Astrocyte (in vitro differentiated cells and primary cell): ENCODE data around the gene GALNT17.

ENCODE experiments used
- EZH2 ChIP-seq: IDR thresholded peaks from 2 replicates; pipeline ENCODE4 v1.6.1; 2012; ENCODE audit warnings: mild to moderate bottlenecking, low read length, inconsistent platforms; ENCODE audit not compliant: insufficient read depth
- TF ChIP-seq, protein P1 (sequence below): IDR thresholded peaks from 2 replicates; pipeline ENCODE4 v1.5.1; 2011; ENCODE audit warnings: low read depth, mild to moderate bottlenecking, inconsistent platforms, low read length, moderate library complexity; ENCODE audit not compliant: insufficient read depth

DNA sequence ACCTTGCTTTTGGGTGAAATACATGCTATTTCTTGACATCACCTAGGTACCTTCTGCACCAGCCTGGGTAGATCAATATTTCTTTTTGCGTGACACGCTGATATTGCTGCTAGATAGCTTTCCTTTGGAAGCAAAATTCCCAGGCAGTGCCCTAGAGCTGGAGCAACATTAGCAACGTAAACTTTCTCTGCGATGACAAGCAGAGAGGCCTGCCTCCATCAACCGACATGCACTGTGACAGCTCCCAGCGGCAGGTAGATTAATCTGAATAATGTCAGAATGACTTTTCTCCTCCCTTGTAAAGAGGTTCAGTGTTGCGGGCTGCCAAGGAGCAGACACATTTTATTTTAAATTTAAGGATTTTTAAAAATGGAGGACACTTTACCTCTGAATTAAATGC lies 307.4 kb downstream of the GALNT17 start:
- no peak for TF ChIP-seq EZH2
- TF ChIP-seq, protein P1, sequence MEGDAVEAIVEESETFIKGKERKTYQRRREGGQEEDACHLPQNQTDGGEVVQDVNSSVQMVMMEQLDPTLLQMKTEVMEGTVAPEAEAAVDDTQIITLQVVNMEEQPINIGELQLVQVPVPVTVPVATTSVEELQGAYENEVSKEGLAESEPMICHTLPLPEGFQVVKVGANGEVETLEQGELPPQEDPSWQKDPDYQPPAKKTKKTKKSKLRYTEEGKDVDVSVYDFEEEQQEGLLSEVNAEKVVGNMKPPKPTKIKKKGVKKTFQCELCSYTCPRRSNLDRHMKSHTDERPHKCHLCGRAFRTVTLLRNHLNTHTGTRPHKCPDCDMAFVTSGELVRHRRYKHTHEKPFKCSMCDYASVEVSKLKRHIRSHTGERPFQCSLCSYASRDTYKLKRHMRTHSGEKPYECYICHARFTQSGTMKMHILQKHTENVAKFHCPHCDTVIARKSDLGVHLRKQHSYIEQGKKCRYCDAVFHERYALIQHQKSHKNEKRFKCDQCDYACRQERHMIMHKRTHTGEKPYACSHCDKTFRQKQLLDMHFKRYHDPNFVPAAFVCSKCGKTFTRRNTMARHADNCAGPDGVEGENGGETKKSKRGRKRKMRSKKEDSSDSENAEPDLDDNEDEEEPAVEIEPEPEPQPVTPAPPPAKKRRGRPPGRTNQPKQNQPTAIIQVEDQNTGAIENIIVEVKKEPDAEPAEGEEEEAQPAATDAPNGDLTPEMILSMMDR: no peak
